Measurements from ENCODE around the gene ZNF654. TPM values are rescaled to one million over a fixed set of nuclear protein-coding genes. Genes with fewer than 3 reads are reported as not detected.

The ZNF654 gene
- total RNA-seq, 1 donor from 2014 or later, result 16.7 TPM

- peak overlapping the region; percentile 67 to 76 for H3K4me3 ChIP-seq
- H3K36me3 ChIP-seq, result peaks cover 0 to 23% of the 10 kb centered on the region in 2 donors
- no peaks in the 10 kb centered on the region for H3K9me3 ChIP-seq
- intact Hi-C loops (cut with DNase I), result no loop called here
- H3K4me1 ChIP-seq, result peaks cover 54% of the 10 kb centered on the region
- no peaks in the 10 kb centered on the region for H3K27me3 ChIP-seq
- DNase-seq (ENCODE audit: extremely low spot score in 2 of 2), result no peak
- peak overlapping the region; percentile 90 for H3K27ac ChIP-seq
- TF ChIP-seq POLR2AphosphoS5 (IDR thresholded peaks at IDR 0.05; ENCODE audit: insufficient read depth in 1 of 2, low read depth in 1 of 2) (no peak), CTCF (IDR thresholded peaks at IDR 0.05) (no peak), POLR2A (IDR thresholded peaks at IDR 0.05) (no peak)
Observed at GRCh38 chr3:88150806-88151205, 91.8 kb downstream of the ZNF654 start.

GRCh38 chr3:88151358-88151757 is 92.3 kb downstream of the ZNF654 start:
- H3K27me3 ChIP-seq, result no peaks in the 10 kb centered on the region
- intact Hi-C loops (cut with DNase I), result no loop called here
- H3K9me3 ChIP-seq, result no peaks in the 10 kb centered on the region
- no peak for TF ChIP-seq CTCF (IDR thresholded peaks at IDR 0.05)
- no peak for TF ChIP-seq POLR2A (IDR thresholded peaks at IDR 0.05)
- no peak for TF ChIP-seq POLR2AphosphoS5 (IDR thresholded peaks at IDR 0.05; ENCODE audit: insufficient read depth in 1 of 2, low read depth in 1 of 2)
- H3K27ac ChIP-seq, result no peak overlapping the region
- H3K36me3 ChIP-seq, result peaks cover 0 to 28% of the 10 kb centered on the region in 2 donors
- H3K4me1 ChIP-seq, result peaks cover 54% of the 10 kb centered on the region
- DNase-seq (ENCODE audit: extremely low spot score in 2 of 2), result no peak
- peak overlapping the region in 1 of 2 donors; percentile 76 for H3K4me3 ChIP-seq

- no peak overlapping the region for H3K4me3 ChIP-seq
- H3K27ac ChIP-seq, result no peak overlapping the region
- H3K27me3 ChIP-seq, result no peaks in the 10 kb centered on the region
- no peak for DNase-seq (ENCODE audit: extremely low spot score in 2 of 2)
- peaks cover 0 to 33% of the 10 kb centered on the region in 2 donors for H3K36me3 ChIP-seq
- intact Hi-C loops (cut with DNase I), result no loop called here
- peaks cover 62% of the 10 kb centered on the region for H3K4me1 ChIP-seq
- no peak for TF ChIP-seq POLR2AphosphoS5 (IDR thresholded peaks at IDR 0.05; ENCODE audit: insufficient read depth in 1 of 2, low read depth in 1 of 2)
- TF ChIP-seq CTCF (IDR thresholded peaks at IDR 0.05), result no peak
- TF ChIP-seq POLR2A (IDR thresholded peaks at IDR 0.05), result no peak
- H3K9me3 ChIP-seq, result no peaks in the 10 kb centered on the region
Observed at GRCh38 chr3:88152841-88153240, 93.8 kb downstream of the ZNF654 start.

- H3K27ac ChIP-seq, result no peak overlapping the region
- H3K27me3 ChIP-seq, result no peaks in the 10 kb centered on the region
- no peaks in the 10 kb centered on the region for H3K36me3 ChIP-seq
- H3K4me3 ChIP-seq, result no peak overlapping the region
- intact Hi-C loops (cut with DNase I), result no loop called here
- DNase-seq (ENCODE audit: extremely low spot score in 2 of 2), result no peak
- no peak for TF ChIP-seq CTCF (IDR thresholded peaks at IDR 0.05)
- TF ChIP-seq POLR2A (IDR thresholded peaks at IDR 0.05), result no peak
- no peak for TF ChIP-seq POLR2AphosphoS5 (IDR thresholded peaks at IDR 0.05; ENCODE audit: insufficient read depth in 1 of 2, low read depth in 1 of 2)
- no peaks in the 10 kb centered on the region for H3K4me1 ChIP-seq
- no peaks in the 10 kb centered on the region for H3K9me3 ChIP-seq
Observed at GRCh38 chr3:88166419-88166971, 107.4 kb downstream of the ZNF654 start.

- H3K36me3 ChIP-seq, result no peaks in the 10 kb centered on the region
- no peaks in the 10 kb centered on the region for H3K9me3 ChIP-seq
- no peak for DNase-seq (ENCODE audit: extremely low spot score in 2 of 2)
- H3K4me1 ChIP-seq, result no peaks in the 10 kb centered on the region
- intact Hi-C loops (cut with DNase I), result no loop called here
- no peak overlapping the region for H3K27ac ChIP-seq
- H3K27me3 ChIP-seq, result no peaks in the 10 kb centered on the region
- no peak overlapping the region for H3K4me3 ChIP-seq
- TF ChIP-seq POLR2AphosphoS5 (IDR thresholded peaks at IDR 0.05; ENCODE audit: insufficient read depth in 1 of 2, low read depth in 1 of 2) (no peak), POLR2A (IDR thresholded peaks at IDR 0.05) (no peak), CTCF (IDR thresholded peaks at IDR 0.05) (no peak)
Observed at GRCh38 chr3:88167173-88167572, 108.1 kb downstream of the ZNF654 start.
